Vagina (tissue), 2 donors: ENCODE data around the gene OSBP2.

Experiments used
- CTCF ChIP-seq, 3 experiments: fragments of 450-650 bp in 2 of 3; fragments of 200-600 bp in 1 of 3; sonication (generic) in 1 of 3; IDR thresholded peaks; one replicate each; pipeline ENCODE4 v1.5.1; 2017 to 2019; ENCODE audit warnings: antibody characterized with exemption in 3 of 3, mild to moderate bottlenecking in 2 of 3, moderate library complexity in 2 of 3
- POLR2AphosphoS5 ChIP-seq, 2 donors: sonication (generic); formaldehyde crosslinking; IDR thresholded peaks; one replicate each; pipeline ENCODE4 v1.9.0; 2017; ENCODE audit warnings: antibody characterized with exemption in 2 of 2, mild to moderate bottlenecking in 2 of 2, low read depth in 1 of 2; ENCODE audit not compliant: insufficient read depth in 1 of 2

- TF ChIP-seq POLR2AphosphoS5 (IDR thresholded peaks at IDR 0.05; ENCODE audit: insufficient read depth in 1 of 2, low read depth in 1 of 2), result no peak
- TF ChIP-seq CTCF (IDR thresholded peaks at IDR 0.05), result no peak
Observed at GRCh38 chr22:30884211-30885000, 189.7 kb downstream of the OSBP2 start.
